Activated T-cell treated with anti-CD3 and anti-CD28 coated beads for 1 hour (primary cell): ENCODE results near the gene EFCAB13.

Experiments
- DNase-seq: peaks from one replicate; pipeline ENCODE4 v3.0.0-alpha.2; 2020; ENCODE audit warnings: low read depth

Gene EFCAB13

GRCh38 chr17:47292206-47292605, 31.5 kb upstream of the EFCAB13 start:
- DNase-seq, result no peak

GRCh38 chr17:47295037-47295873, 28.5 kb upstream of the EFCAB13 start:
- no peak for DNase-seq

- no peak for DNase-seq
Observed at GRCh38 chr17:47295874-47296255, 27.9 kb upstream of the EFCAB13 start.

- no peak for DNase-seq
Observed at GRCh38 chr17:47297661-47298400, 25.9 kb upstream of the EFCAB13 start.

GRCh38 chr17:47298712-47299111, 25.0 kb upstream of the EFCAB13 start:
- no peak for DNase-seq

GRCh38 chr17:47299239-47299910, 24.4 kb upstream of the EFCAB13 start:
- DNase-seq, result no peak

GRCh38 chr17:47300718-47301117, 23.0 kb upstream of the EFCAB13 start:
- DNase-seq, result no peak

GRCh38 chr17:47301161-47301560, 22.6 kb upstream of the EFCAB13 start:
- DNase-seq, result no peak

GRCh38 chr17:47301831-47302230, 21.9 kb upstream of the EFCAB13 start:
- DNase-seq, result no peak

GRCh38 chr17:47304186-47304585, 19.6 kb upstream of the EFCAB13 start:
- DNase-seq, result no peak

- DNase-seq, result no peak
Observed at GRCh38 chr17:47305302-47305923, 18.3 kb upstream of the EFCAB13 start.

- no peak for DNase-seq
Observed at GRCh38 chr17:47310186-47310733, 13.5 kb upstream of the EFCAB13 start.

GRCh38 chr17:47311420-47311819, 12.3 kb upstream of the EFCAB13 start:
- DNase-seq, result no peak

- DNase-seq, result no peak
Observed at GRCh38 chr17:47315451-47316266, 8.1 kb upstream of the EFCAB13 start.

GRCh38 chr17:47316311-47316710, 7.4 kb upstream of the EFCAB13 start:
- DNase-seq, result no peak

GRCh38 chr17:47317119-47317518, 6.6 kb upstream of the EFCAB13 start:
- no peak for DNase-seq

- no peak for DNase-seq
Observed at GRCh38 chr17:47318197-47318918, 5.4 kb upstream of the EFCAB13 start.

- no peak for DNase-seq
Observed at GRCh38 chr17:47320879-47321502, 2.8 kb upstream of the EFCAB13 start.

GRCh38 chr17:47324224-47325020, 667 bp downstream of the EFCAB13 start:
- peak; percentile 27 for DNase-seq
